Stomach (tissue), 4 donors: ENCODE measurements around the gene PDIA6.

ENCODE experiments used
- POLR2AphosphoS5 ChIP-seq, 3 donors: sonication (generic); formaldehyde crosslinking; IDR thresholded peaks; one replicate each; pipeline ENCODE4 v1.6.1; 2016; ENCODE audit warnings: antibody characterized with exemption in 3 of 3
- TF ChIP-seq, protein P1 (sequence below), 7 experiments: fragments of 450-650 bp in 4 of 7; fragments of 200-600 bp in 3 of 7; sonication (generic) in 3 of 7; IDR thresholded peaks; one replicate each; pipeline ENCODE4 v1.5.1; 2016 to 2019; ENCODE audit warnings: antibody characterized with exemption in 7 of 7, control low read depth in 2 of 7, mild to moderate bottlenecking in 1 of 7

DNA sequence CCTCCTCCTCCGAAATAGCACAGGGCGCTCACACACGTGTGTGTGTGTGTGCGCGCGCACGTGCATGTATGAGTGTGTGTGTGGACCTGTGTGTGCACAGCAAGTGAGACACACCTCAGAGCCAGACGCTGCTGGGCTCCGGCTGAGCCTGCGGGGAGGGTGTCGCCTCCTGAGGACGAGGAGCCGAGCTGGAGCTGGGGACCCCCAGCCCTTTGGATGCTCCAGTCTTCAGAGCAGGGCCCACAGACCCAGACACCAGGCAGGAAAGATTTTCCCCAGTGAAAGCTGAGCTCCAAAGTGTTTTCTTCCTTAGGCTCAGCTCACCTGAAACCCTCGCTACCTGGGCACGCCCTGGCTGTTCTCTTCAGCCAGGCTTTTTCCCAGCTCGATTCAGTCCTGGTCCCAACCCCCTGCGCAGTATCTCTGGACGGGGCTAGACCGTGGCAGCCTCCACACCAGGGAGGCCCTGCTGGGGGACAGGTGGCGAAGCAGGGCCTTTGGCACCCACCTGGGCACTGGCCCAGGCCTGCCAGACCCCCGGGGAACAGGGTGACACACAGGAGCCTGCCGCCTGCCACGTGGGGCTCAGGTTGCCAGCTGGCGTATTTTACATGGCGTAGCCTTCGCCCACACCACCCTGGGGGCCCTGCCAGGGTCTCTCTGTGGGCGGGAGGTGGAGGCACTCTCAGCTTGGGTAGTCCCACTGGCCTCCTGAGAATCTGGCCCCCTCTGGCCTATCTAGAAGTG is 36.2 kb downstream of the PDIA6 start:
- TF ChIP-seq, protein P1, sequence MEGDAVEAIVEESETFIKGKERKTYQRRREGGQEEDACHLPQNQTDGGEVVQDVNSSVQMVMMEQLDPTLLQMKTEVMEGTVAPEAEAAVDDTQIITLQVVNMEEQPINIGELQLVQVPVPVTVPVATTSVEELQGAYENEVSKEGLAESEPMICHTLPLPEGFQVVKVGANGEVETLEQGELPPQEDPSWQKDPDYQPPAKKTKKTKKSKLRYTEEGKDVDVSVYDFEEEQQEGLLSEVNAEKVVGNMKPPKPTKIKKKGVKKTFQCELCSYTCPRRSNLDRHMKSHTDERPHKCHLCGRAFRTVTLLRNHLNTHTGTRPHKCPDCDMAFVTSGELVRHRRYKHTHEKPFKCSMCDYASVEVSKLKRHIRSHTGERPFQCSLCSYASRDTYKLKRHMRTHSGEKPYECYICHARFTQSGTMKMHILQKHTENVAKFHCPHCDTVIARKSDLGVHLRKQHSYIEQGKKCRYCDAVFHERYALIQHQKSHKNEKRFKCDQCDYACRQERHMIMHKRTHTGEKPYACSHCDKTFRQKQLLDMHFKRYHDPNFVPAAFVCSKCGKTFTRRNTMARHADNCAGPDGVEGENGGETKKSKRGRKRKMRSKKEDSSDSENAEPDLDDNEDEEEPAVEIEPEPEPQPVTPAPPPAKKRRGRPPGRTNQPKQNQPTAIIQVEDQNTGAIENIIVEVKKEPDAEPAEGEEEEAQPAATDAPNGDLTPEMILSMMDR (IDR thresholded peaks at IDR 0.05) = no peak
- TF ChIP-seq POLR2AphosphoS5 (IDR thresholded peaks at IDR 0.05) = no peak
